Ovary (tissue), 3 donors: Measurements from ENCODE around the gene KIF26B.

Experiments
- EP300 ChIP-seq: sonication (generic); formaldehyde crosslinking; IDR thresholded peaks from one replicate; pipeline ENCODE4 v1.6.1; 2017; ENCODE audit warnings: antibody characterized with exemption
- POLR2A ChIP-seq: fragments of 450-650 bp; IDR thresholded peaks from one replicate; pipeline ENCODE4 v1.6.1; 2017; ENCODE audit warnings: antibody characterized with exemption, mild to moderate bottlenecking, moderate library complexity
- TF ChIP-seq, protein P1 (sequence below), 3 donors: fragments of 450-650 bp in 2 of 3; fragments of 200-600 bp in 1 of 3; IDR thresholded peaks; one replicate each; pipeline versions ENCODE4 v1.5.1 to v1.8.0; 2016 to 2022; ENCODE audit warnings: antibody characterized with exemption in 3 of 3, mild to moderate bottlenecking in 1 of 3
- donor health status: DM: no; HTN: no; CAD: no.

GRCh38 chr1:245211761-245212160 lies 57.0 kb downstream of the KIF26B start:
- TF ChIP-seq, protein P1, sequence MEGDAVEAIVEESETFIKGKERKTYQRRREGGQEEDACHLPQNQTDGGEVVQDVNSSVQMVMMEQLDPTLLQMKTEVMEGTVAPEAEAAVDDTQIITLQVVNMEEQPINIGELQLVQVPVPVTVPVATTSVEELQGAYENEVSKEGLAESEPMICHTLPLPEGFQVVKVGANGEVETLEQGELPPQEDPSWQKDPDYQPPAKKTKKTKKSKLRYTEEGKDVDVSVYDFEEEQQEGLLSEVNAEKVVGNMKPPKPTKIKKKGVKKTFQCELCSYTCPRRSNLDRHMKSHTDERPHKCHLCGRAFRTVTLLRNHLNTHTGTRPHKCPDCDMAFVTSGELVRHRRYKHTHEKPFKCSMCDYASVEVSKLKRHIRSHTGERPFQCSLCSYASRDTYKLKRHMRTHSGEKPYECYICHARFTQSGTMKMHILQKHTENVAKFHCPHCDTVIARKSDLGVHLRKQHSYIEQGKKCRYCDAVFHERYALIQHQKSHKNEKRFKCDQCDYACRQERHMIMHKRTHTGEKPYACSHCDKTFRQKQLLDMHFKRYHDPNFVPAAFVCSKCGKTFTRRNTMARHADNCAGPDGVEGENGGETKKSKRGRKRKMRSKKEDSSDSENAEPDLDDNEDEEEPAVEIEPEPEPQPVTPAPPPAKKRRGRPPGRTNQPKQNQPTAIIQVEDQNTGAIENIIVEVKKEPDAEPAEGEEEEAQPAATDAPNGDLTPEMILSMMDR (IDR thresholded peaks at IDR 0.05): no peak
- no peak for TF ChIP-seq EP300
- TF ChIP-seq POLR2A: no peak
